Ovary (tissue), 3 donors: ENCODE results near the gene NKX6-1.

Source experiments
- EP300 ChIP-seq: sonication (generic); formaldehyde crosslinking; IDR thresholded peaks from one replicate; pipeline ENCODE4 v1.6.1; 2017; ENCODE audit warnings: antibody characterized with exemption
- TF ChIP-seq, protein P1 (sequence below), 3 donors: fragments of 450-650 bp in 2 of 3; fragments of 200-600 bp in 1 of 3; IDR thresholded peaks; one replicate each; pipeline versions ENCODE4 v1.5.1 to v1.8.0; 2016 to 2022; ENCODE audit warnings: antibody characterized with exemption in 3 of 3, mild to moderate bottlenecking in 1 of 3
- donor health status: DM: no; HTN: no; CAD: no.

DNA sequence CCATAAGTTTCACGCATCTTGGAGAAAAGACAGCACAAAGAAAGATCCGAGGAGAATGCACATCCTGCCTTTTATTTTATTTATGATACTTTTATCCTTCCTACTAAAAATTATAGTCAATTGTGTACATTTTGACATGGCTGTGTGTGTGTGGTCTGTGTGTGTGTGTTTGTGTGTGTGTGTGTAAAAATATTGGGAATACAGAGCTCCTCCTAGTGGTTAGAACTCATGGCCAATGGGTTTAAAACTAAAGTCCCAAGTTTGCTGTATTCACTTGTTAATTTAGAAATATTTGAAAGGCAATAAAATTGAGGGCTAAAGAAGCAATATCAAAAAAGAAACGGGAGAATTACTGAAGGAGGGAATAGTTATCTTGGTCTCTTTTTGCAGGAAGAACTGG is 47.5 kb downstream of the NKX6-1 start:
- TF ChIP-seq EP300, result no peak
- TF ChIP-seq, protein P1, sequence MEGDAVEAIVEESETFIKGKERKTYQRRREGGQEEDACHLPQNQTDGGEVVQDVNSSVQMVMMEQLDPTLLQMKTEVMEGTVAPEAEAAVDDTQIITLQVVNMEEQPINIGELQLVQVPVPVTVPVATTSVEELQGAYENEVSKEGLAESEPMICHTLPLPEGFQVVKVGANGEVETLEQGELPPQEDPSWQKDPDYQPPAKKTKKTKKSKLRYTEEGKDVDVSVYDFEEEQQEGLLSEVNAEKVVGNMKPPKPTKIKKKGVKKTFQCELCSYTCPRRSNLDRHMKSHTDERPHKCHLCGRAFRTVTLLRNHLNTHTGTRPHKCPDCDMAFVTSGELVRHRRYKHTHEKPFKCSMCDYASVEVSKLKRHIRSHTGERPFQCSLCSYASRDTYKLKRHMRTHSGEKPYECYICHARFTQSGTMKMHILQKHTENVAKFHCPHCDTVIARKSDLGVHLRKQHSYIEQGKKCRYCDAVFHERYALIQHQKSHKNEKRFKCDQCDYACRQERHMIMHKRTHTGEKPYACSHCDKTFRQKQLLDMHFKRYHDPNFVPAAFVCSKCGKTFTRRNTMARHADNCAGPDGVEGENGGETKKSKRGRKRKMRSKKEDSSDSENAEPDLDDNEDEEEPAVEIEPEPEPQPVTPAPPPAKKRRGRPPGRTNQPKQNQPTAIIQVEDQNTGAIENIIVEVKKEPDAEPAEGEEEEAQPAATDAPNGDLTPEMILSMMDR (IDR thresholded peaks at IDR 0.05), result no peak
